Type B pancreatic cell (in vitro differentiated cells): ENCODE data around the gene IQGAP2. TPM values are rescaled to one million over a fixed set of nuclear protein-coding genes. Genes with fewer than 3 reads are reported as not detected.

Experiments used
- DNase-seq: peaks from one replicate; pipeline ENCODE4 v3.0.0; 2021; ENCODE audit warnings: mixed read lengths; ENCODE audit not compliant: unreplicated experiment; ENCODE audit errors: extremely low spot score
- H3K27ac Mint-ChIP-seq: 2 replicates; pipeline ENCODE4 v1.8.0; 2021; ENCODE audit warnings: mild to moderate bottlenecking, mixed read lengths
- H3K27me3 Mint-ChIP-seq: 2 replicates; pipeline ENCODE4 v1.8.0; 2021; ENCODE audit warnings: mixed read lengths
- H3K36me3 Mint-ChIP-seq: 2 replicates; pipeline ENCODE4 v1.8.0; 2021; ENCODE audit warnings: mixed read lengths
- H3K4me1 Mint-ChIP-seq: one replicate; pipeline ENCODE4 v1.8.0; 2021; ENCODE audit warnings: mixed read lengths; ENCODE audit not compliant: unreplicated experiment
- H3K4me3 Mint-ChIP-seq: 2 replicates; pipeline ENCODE4 v1.8.0; 2021; ENCODE audit warnings: mild to moderate bottlenecking, mixed read lengths
- H3K9me3 Mint-ChIP-seq: 2 replicates; pipeline ENCODE4 v1.8.0; 2021; ENCODE audit warnings: mixed read lengths
- CTCF ChIP-seq: fragments of 200-600 bp; sonication (generic); conservative IDR thresholded peaks from 2 replicates; pipeline ENCODE4 v1.5.0; 2021; ENCODE audit warnings: antibody characterized with exemption, mild to moderate bottlenecking
- total RNA-seq: library from RNA; stranded (reverse); gene quantifications from 2 replicates; pipeline ENCODE4 v1.2.1, GENCODE V29; 2021; ENCODE audit warnings: low replicate concordance

IQGAP2 gene
- total RNA-seq, 1 donor from 2014 or later: 24.7 TPM

GRCh38 chr5:76462097-76462667, 59.1 kb downstream of the IQGAP2 start:
- TF ChIP-seq CTCF: no peak
- Mint-ChIP-seq H3K27ac (no peak overlapping the region), H3K4me1 (peaks cover 28% of the 10 kb centered on the region)

GRCh38 chr5:76467216-76467615, 64.1 kb downstream of the IQGAP2 start:
- no peak overlapping the region for H3K4me3 Mint-ChIP-seq
- H3K9me3 Mint-ChIP-seq: no peaks in the 10 kb centered on the region
- no peak for TF ChIP-seq CTCF
- H3K4me1 Mint-ChIP-seq: peaks cover 1% of the 10 kb centered on the region
- H3K27me3 Mint-ChIP-seq: no peaks in the 10 kb centered on the region
- no peaks in the 10 kb centered on the region for H3K36me3 Mint-ChIP-seq
- DNase-seq: no peak
- H3K27ac Mint-ChIP-seq: no peak overlapping the region

More at GRCh38 chr5:76462097-76462667, 59.1 kb downstream of the IQGAP2 start:
- Mint-ChIP-seq H3K4me3 (no peak overlapping the region), H3K36me3 (peaks cover 5% of the 10 kb centered on the region), H3K27me3 (no peaks in the 10 kb centered on the region), H3K9me3 (peaks cover 6% of the 10 kb centered on the region)
- DNase-seq: no peak

- no peak for TF ChIP-seq CTCF
- H3K36me3 Mint-ChIP-seq: no peaks in the 10 kb centered on the region
- H3K9me3 Mint-ChIP-seq: no peaks in the 10 kb centered on the region
- no peak overlapping the region for H3K27ac Mint-ChIP-seq
- H3K27me3 Mint-ChIP-seq: no peaks in the 10 kb centered on the region
- H3K4me1 Mint-ChIP-seq: no peaks in the 10 kb centered on the region
- no peak overlapping the region for H3K4me3 Mint-ChIP-seq
- DNase-seq: no peak
Measured at GRCh38 chr5:76468635-76469425, 65.7 kb downstream of the IQGAP2 start.

GRCh38 chr5:76469656-76470290, 66.7 kb downstream of the IQGAP2 start:
- no peaks in the 10 kb centered on the region for H3K9me3 Mint-ChIP-seq
- no peak overlapping the region for H3K27ac Mint-ChIP-seq
- no peak for DNase-seq
- no peaks in the 10 kb centered on the region for H3K4me1 Mint-ChIP-seq
- H3K27me3 Mint-ChIP-seq: no peaks in the 10 kb centered on the region
- TF ChIP-seq CTCF: no peak
- H3K36me3 Mint-ChIP-seq: no peaks in the 10 kb centered on the region
- H3K4me3 Mint-ChIP-seq: no peak overlapping the region

- Mint-ChIP-seq H3K4me1 (peaks cover 4% of the 10 kb centered on the region), H3K27me3 (no peaks in the 10 kb centered on the region), H3K36me3 (no peaks in the 10 kb centered on the region), H3K27ac (no peak overlapping the region), H3K4me3 (no peak overlapping the region), H3K9me3 (no peaks in the 10 kb centered on the region)
- DNase-seq: no peak
- TF ChIP-seq CTCF: no peak
Measured at GRCh38 chr5:76470976-76471375, 67.9 kb downstream of the IQGAP2 start.
